Inflammatory macrophage (primary cell): ENCODE results near the gene GNAS.
A peak's percentile ranks its signal among the peaks of the same experiment; 100 is the strongest.

Experiments used
- DNase-seq, 2 donors: peaks; one replicate each; pipeline ENCODE4 v3.0.0-alpha.2; 2020 to 2022

Gene GNAS

GRCh38 chr20:58882704-58883089 is 30.2 kb downstream of the GNAS start:
- DNase-seq = no peak

GRCh38 chr20:58883241-58883691 is 30.8 kb downstream of the GNAS start:
- DNase-seq = no peak

DNA sequence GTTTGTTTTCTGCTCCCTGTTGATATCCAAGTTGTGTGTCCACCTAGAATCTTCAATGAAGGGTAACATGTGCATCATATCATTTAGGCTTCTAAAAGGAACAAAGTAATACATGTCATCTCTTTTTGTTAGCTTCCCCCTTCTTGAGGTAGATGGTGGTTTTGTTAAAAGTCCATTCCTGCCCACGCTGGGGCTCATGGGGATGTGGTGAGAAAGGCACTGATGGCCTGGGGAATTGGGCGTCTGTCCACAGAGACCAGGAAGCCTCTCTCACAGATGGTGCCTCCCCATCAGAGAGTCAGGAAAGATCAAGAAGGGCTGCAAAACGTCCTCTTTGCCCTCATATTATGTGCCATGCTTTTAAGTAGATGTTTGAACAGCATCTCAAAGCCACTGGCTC is 32.5 kb downstream of the GNAS start:
- DNase-seq = peak; percentile 70 to 82

GRCh38 chr20:58886546-58886945 is 34.0 kb downstream of the GNAS start:
- DNase-seq = no peak

DNA sequence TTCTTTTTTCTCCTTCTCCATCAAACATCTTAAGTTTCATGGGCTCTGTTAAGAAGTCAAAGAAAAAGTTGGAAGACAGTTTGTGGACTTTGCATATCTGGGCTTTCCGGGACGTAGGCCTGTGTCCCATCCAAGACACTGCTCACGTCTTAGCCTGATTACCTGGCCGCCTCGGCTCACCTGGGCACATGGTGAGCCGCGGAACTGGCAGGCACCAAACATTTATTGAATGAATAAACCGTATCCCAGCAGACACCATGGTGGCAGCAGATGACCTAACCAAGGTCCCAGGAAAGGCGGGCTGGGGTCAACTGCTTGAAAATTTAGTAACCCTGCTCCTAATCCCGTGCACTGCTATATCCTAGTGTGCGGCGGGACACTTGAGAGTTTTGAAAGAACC is 35.6 kb downstream of the GNAS start:
- DNase-seq = no peak

GRCh38 chr20:58888521-58889333 is 36.2 kb downstream of the GNAS start:
- DNase-seq = peak; percentile 79 to 83

- no peak for DNase-seq
These were observed 36.8 kb downstream of the GNAS start for GRCh38 chr20:58889334-58889760.

GRCh38 chr20:58889798-58890517 is 37.4 kb downstream of the GNAS start:
- no peak for DNase-seq

GRCh38 chr20:58890518-58891085 is 38.1 kb downstream of the GNAS start:
- peak; percentile 28 to 66 for DNase-seq

GRCh38 chr20:58891086-58891717 is 38.7 kb downstream of the GNAS start:
- peak; percentile 45 to 55 for DNase-seq

GRCh38 chr20:58891718-58892140 is 39.2 kb downstream of the GNAS start:
- no peak for DNase-seq

- peak; percentile 31 to 46 for DNase-seq
These were observed 39.8 kb downstream of the GNAS start for GRCh38 chr20:58892141-58892931.

- no peak for DNase-seq
These were observed 40.4 kb downstream of the GNAS start for GRCh38 chr20:58892932-58893224.

- DNase-seq = peak in 1 of 2 donors; percentile 25
These were observed 41.0 kb downstream of the GNAS start for GRCh38 chr20:58893355-58894120.

DNA sequence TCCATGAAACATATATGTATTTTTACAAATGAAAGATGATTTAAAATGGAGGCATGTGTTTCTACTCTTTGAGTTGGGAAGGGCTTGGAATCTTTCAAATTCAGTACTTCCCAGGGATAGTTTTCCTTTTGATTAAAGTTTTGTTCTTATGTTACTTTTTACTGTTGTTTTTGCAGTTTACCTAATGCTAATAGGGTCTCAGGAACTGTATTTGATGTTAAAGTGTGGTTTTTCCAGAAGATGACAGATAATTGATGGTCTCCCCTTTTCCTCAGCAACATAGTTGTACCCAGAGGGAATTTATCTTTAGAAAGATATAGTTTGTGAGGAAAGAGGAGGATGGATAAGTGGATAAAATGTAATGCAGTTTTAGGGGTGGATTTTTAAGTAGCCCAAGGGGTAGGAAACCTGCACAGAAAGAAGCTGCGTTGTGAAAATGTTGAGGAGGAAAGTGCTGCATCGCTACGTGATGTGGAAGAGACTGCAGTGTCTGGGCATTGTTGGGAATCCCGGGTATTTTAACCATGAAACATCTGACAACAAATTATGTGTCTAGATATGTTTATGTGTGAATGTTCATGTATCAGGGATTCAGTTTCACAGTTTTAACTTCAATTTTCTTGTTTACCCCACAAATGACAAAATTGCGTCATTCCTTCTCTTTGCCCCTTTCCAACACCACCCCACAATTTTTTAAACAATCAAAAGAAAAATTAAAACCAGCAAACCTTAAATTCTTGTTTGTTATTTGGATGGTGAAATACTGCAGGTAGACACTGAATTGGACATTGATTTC is 42.3 kb downstream of the GNAS start:
- DNase-seq = no peak

DNA sequence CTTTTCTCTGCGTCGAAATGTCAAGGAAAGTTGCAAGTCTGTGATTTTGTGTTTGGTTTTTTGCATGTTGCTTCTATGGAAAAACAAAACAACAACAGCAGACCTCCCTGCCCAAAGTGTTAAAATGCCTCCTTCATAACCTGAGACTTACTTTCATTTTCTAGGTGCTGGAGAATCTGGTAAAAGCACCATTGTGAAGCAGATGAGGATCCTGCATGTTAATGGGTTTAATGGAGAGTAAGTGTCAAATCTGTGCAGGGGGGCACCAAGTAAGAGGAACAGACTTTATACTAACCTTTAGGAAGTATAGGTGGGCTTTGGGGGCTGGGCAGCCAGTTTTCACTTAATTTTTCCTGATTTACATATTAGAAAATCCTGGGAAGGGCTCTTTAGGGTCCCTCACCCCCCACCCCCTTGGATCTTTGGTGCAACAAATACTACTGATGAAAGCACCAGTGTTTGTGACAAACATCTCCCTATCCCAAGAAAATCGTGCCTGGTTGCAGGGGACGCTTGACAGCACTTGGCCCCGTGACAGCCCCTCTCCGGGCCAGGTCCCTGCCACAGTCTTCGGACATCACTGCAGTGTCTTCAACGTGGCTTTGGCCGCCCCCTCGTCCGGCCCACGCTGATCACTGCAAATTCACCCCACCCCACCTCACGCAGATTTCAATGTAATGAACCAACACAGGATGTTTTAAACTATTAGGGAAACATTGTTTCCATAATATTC is 43.1 kb downstream of the GNAS start:
- no peak for DNase-seq

GRCh38 chr20:58896820-58897219 is 44.3 kb downstream of the GNAS start:
- no peak for DNase-seq

DNA sequence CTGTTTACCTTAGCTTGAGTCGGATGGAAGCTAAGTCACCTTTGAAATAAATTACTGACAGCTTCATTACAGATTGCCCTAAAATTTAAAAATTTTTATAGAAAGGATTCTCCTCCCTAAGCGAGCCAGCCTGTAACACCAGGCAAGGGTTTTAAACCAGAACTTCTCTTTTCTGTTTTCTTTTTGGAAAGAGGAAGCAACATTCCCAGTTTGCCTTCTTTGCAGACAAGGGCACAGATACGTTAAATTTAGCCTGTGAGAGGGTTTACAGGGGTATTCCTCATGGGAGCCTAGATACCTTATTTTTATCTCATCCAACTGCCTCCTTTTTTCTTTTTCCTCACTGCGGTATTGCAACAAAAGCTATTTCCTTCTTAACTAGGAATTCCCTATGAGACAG is 45.0 kb downstream of the GNAS start:
- peak; percentile 37 to 38 for DNase-seq

GRCh38 chr20:58898629-58899408 is 46.3 kb downstream of the GNAS start:
- DNase-seq = no peak
